ENCODE data around the gene AMFR.

Gene AMFR

DNA sequence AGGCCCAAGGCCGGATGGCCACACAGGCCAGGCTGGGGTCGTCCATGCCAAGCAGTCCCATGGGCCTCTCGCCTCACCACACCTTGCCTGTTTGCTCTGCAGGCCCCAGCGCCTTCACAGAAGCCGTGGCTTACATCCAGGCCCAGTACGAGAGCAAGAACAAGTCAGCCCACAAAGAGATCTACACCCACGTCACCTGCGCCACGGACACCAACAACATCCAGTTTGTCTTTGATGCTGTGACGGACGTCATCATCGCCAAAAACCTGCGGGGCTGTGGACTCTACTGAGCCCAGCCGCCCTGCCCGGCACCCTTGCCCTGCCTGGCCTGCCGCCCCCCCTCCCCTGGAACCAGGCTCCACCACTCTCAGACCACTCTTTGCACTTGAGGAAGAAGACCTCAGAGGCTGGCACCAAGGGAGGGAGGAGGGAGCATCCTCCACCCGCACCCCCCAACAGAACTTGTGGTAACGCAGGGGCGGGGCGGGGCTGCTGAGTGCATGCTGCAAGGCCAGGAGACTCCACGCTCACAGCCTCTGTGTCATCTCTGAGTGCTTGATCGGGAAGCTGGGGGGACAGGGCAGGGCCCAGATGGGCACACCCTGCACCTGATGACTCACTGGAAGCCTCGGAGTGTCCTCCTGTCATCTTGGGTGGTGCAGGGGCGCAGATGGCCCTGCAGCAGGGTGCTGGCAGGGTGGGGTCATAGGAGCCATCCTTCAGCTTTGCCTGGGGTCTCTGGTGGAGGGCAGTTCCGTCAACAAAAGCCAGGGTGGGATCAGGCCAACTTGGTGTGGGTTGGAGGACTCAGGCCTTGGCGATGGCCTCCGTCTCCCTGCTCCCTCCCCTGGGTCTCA lies 81.5 kb downstream of the AMFR start:
- DNase-seq (ENCODE audit: low read depth, low spot score): no peak
- TF ChIP-seq, protein P1, sequence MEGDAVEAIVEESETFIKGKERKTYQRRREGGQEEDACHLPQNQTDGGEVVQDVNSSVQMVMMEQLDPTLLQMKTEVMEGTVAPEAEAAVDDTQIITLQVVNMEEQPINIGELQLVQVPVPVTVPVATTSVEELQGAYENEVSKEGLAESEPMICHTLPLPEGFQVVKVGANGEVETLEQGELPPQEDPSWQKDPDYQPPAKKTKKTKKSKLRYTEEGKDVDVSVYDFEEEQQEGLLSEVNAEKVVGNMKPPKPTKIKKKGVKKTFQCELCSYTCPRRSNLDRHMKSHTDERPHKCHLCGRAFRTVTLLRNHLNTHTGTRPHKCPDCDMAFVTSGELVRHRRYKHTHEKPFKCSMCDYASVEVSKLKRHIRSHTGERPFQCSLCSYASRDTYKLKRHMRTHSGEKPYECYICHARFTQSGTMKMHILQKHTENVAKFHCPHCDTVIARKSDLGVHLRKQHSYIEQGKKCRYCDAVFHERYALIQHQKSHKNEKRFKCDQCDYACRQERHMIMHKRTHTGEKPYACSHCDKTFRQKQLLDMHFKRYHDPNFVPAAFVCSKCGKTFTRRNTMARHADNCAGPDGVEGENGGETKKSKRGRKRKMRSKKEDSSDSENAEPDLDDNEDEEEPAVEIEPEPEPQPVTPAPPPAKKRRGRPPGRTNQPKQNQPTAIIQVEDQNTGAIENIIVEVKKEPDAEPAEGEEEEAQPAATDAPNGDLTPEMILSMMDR (IDR thresholded peaks at IDR 0.05; ENCODE audit: low read depth, low read length): no peak
- in situ Hi-C loops (cut with HindIII; ENCODE audit: low sequenced_read_pairs): no loop called here
- no peak overlapping the region for H3K4me3 ChIP-seq (ENCODE audit: low read depth, low read length)

DNA sequence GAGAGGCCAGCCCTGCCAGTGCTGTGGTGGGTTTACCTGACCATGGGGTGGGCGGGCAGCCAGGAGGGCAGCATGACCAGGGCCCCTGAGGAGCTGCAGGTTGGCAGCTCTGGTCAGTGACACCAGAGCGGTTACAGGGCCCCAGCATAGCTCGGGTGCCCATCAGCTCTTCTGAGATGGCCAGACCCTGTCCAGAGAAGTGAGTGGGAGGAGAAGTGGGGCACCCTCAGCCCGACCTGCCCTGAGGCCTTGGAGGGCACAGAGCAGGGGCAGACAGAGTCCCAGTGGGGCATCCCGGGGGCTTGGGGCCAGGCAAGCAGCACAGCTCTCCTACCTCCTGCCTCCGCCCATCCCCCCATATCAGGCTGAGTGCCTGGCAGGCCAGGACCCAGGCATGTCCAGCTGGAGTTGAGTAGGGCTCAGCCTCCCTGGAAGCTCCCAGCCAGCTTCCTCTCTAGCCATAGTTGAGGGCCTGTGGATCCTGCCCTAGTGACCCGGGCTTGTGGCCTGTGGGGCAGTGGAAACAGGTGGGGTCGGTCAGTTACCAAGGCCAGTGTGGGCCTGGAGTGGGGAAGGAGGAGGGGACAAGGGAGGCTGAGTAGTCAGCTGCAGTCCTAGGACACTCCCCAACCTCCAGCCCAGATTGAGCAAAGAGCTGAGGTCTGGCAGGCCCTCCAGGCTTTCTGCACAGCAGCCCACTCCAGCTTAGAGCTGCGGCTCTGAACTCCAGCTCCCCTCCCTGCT lies 83.5 kb downstream of the AMFR start:
- in situ Hi-C loops (cut with HindIII; ENCODE audit: low sequenced_read_pairs): no loop called here
- TF ChIP-seq, protein P1 (IDR thresholded peaks at IDR 0.05; ENCODE audit: low read depth, low read length): no peak
- DNase-seq (ENCODE audit: low read depth, low spot score): no peak
- H3K4me3 ChIP-seq (ENCODE audit: low read depth, low read length): no peak overlapping the region

DNA sequence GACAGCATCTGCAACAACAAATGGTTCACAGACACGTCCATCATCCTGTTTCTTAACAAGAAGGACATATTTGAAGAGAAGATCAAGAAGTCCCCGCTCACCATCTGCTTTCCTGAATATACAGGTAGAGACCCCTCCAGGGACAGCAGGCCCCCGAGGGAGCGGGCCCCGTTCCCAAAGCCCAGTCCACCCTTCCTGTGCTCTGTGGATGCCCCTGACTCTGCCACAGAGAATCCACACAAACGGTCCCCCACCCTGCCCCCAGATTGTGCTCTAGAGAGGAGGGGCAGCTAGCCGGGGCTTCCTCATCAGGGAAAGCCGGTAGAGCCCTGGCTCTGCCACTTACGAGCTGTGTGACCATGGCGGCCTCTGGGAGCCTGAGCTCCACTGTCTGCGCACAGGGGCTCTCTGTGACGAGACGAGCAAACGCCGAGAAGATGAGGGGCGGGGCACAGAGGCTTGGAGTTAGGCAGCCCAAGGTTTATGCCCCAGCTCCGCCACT lies 84.4 kb downstream of the AMFR start:
- TF ChIP-seq, protein P1 (IDR thresholded peaks at IDR 0.05; ENCODE audit: low read depth, low read length): no peak
- H3K4me3 ChIP-seq (ENCODE audit: low read depth, low read length): no peak overlapping the region
- in situ Hi-C loops (cut with HindIII; ENCODE audit: low sequenced_read_pairs): no loop called here
- no peak for DNase-seq (ENCODE audit: low read depth, low spot score)

DNA sequence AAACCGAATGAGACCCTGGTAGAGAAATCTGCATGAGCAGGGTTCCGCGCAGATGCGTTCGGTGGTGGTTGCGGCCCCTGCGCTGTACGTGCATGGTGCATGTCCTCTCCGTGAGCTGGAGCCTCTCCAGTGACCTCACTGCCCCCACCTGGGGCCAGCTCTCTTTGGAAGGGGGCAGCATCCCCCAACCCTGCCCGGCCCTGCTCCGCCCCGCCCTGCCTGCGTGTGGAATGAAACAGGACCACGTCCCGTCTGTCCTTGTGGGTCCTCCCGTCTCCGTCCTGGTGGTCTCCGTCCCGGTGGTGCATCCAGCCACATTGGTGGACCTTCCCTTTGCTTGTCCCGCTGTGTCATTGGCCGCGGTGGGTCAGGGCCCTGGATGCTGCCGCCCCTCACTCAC lies 84.9 kb downstream of the AMFR start:
- no peak for DNase-seq (ENCODE audit: low read depth, low spot score)
- TF ChIP-seq, protein P1 (IDR thresholded peaks at IDR 0.05; ENCODE audit: low read depth, low read length): no peak
- H3K4me3 ChIP-seq (ENCODE audit: low read depth, low read length): no peak overlapping the region
- in situ Hi-C loops (cut with HindIII; ENCODE audit: low sequenced_read_pairs): no loop called here

DNA sequence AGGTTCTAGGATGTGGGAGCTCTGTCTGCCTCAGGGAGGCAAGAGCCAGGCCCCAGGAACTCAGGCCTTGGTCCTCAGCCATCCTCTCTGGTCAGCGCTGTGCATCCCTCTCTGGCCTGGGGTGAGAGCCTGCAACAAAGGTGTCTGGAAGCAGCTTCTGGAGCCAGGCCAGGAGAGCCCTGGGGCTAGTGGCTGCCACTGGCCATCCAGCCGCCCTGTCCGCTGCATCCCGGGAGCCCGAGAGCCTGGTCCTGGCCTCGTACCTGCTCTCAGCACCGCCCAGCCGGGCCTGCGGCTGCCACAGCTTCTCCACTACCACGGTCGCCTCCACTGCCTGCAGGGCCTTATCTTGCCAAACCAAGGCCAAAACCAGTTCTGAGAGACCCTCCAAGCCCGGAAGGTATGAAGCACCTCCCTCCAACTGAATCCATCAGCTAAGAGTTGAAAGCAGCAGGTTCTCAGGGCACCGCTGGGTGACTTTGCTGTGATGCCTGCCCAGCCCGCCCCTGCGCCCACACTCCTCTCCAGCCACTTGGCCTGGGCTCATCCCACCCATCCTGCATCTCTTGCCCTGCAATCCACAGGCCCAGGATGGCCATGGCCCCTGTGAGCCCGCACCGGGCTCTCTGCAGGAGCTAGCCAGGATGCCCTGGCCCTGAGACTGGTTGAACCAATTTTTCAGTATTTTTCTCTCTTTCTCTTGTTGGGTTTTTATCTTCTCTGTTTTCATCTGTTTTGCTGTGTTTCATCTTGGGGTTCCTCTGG lies 85.7 kb downstream of the AMFR start:
- in situ Hi-C loops (cut with HindIII; ENCODE audit: low sequenced_read_pairs): no loop called here
- no peak overlapping the region for H3K4me3 ChIP-seq (ENCODE audit: low read depth, low read length)

More for the DNA sequence above, 85.7 kb downstream of the AMFR start:
- no peak for DNase-seq (ENCODE audit: low read depth, low spot score)
- TF ChIP-seq, protein P1 (IDR thresholded peaks at IDR 0.05; ENCODE audit: low read depth, low read length): no peak
